Measurements from ENCODE around the gene ARSB.
"Not testable (repeated sequence)": the region's sequence is repeated elsewhere in the genome, so short reads cannot be mapped to it uniquely, and the experiment has no call there.

The ARSB gene

GRCh38 chr5:78993165-78993564, 8.1 kb upstream of the ARSB start:
- DNase-seq (ENCODE audit: low spot score), result no peak

- no peak for DNase-seq (ENCODE audit: low spot score)
Observed at GRCh38 chr5:78992146-78992545, 7.0 kb upstream of the ARSB start.

- DNase-seq (ENCODE audit: low spot score), result no peak
Observed at GRCh38 chr5:78989080-78989479, 4.0 kb upstream of the ARSB start.

GRCh38 chr5:78985725-78986223, 664 bp upstream of the ARSB start:
- DNase-seq (ENCODE audit: low spot score), result peak; percentile 34

- peak; percentile 93 for DNase-seq (ENCODE audit: low spot score)
Observed at GRCh38 chr5:78984439-78985115, 533 bp downstream of the ARSB start.

GRCh38 chr5:78983601-78984438, 1.3 kb downstream of the ARSB start:
- no peak for DNase-seq (ENCODE audit: low spot score)

GRCh38 chr5:78983194-78983593, 1.9 kb downstream of the ARSB start:
- DNase-seq (ENCODE audit: low spot score), result not testable (repeated sequence)

- no peak for DNase-seq (ENCODE audit: low spot score)
Observed at GRCh38 chr5:78979909-78980308, 5.2 kb downstream of the ARSB start.

- no peak for DNase-seq (ENCODE audit: low spot score)
Observed at GRCh38 chr5:78979117-78979742, 5.9 kb downstream of the ARSB start.

- DNase-seq (ENCODE audit: low spot score), result no peak
Observed at GRCh38 chr5:78975035-78975434, 10.1 kb downstream of the ARSB start.

- no peak for DNase-seq (ENCODE audit: low spot score)
Observed at GRCh38 chr5:78974601-78975000, 10.5 kb downstream of the ARSB start.

- DNase-seq (ENCODE audit: low spot score), result no peak
Observed at GRCh38 chr5:78974011-78974410, 11.1 kb downstream of the ARSB start.

GRCh38 chr5:78972654-78973428, 12.3 kb downstream of the ARSB start:
- peak; percentile 12 for DNase-seq (ENCODE audit: low spot score)

GRCh38 chr5:78971998-78972397, 13.1 kb downstream of the ARSB start:
- DNase-seq (ENCODE audit: low spot score), result no peak

GRCh38 chr5:78968781-78969180, 16.3 kb downstream of the ARSB start:
- DNase-seq (ENCODE audit: low spot score), result no peak

- no peak for DNase-seq (ENCODE audit: low spot score)
Observed at GRCh38 chr5:78964889-78965288, 20.2 kb downstream of the ARSB start.

GRCh38 chr5:78961743-78962142, 23.4 kb downstream of the ARSB start:
- no peak for DNase-seq (ENCODE audit: low spot score)

- DNase-seq (ENCODE audit: low spot score), result no peak
Observed at GRCh38 chr5:78959767-78960166, 25.3 kb downstream of the ARSB start.

GRCh38 chr5:78958672-78959445, 26.3 kb downstream of the ARSB start:
- DNase-seq (ENCODE audit: low spot score), result no peak

GRCh38 chr5:78956901-78957300, 28.2 kb downstream of the ARSB start:
- DNase-seq (ENCODE audit: low spot score), result no peak

GRCh38 chr5:78953092-78953800, 31.9 kb downstream of the ARSB start:
- DNase-seq (ENCODE audit: low spot score), result peak; percentile 12
